ENCODE measurements around the gene PRKCA.
"Not testable (repeated sequence)": the region's sequence is repeated elsewhere in the genome, so short reads cannot be mapped to it uniquely, and the experiment has no call there.

Gene PRKCA

GRCh38 chr17:66619206-66619605 is 316.8 kb downstream of the PRKCA start:
- DNase-seq (ENCODE audit: low read depth, low spot score): no peak

DNA sequence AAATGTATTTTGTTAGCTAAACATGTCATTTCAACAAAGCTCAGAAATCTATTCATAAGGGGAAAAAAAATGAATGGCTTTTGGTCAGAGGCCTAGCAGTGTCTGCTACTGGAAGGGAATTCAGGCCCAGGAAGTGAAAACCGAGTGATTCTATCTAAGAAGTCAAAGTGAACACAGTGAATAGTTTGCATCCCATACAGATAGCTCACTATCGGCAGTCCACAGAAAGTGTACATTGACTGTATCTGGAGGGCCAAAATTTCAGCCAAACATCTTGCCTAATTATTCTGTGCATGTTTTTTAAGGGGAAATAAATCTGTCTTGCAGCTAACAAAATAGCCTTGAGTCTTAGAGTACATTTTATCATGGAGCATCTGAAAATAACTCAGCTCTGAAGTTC is 318.1 kb downstream of the PRKCA start:
- DNase-seq (ENCODE audit: low read depth, low spot score): no peak

GRCh38 chr17:66624630-66625029 is 322.2 kb downstream of the PRKCA start:
- DNase-seq (ENCODE audit: low read depth, low spot score): not testable (repeated sequence)

DNA sequence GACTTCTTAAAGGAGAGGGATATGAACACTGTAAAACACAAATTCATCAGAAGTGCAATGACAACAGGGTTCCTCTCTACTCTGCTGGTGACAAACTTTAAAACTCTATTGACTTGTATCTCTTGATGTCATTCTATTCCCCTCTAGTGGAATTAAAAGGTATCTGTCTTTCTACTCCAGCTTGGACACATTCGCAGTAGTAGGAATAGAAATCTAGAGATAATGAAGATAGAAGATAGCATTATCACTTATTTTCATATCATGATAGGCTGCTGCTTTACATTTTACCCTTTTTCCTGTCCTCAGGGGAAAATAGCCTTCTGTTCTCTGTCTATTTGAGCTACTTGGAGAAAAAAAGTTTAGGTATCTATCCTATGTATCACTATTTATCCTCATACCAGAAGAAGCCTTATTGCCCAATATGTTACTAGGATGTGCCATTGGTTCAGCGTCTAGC is 322.9 kb downstream of the PRKCA start:
- no peak for DNase-seq (ENCODE audit: low read depth, low spot score)

DNA sequence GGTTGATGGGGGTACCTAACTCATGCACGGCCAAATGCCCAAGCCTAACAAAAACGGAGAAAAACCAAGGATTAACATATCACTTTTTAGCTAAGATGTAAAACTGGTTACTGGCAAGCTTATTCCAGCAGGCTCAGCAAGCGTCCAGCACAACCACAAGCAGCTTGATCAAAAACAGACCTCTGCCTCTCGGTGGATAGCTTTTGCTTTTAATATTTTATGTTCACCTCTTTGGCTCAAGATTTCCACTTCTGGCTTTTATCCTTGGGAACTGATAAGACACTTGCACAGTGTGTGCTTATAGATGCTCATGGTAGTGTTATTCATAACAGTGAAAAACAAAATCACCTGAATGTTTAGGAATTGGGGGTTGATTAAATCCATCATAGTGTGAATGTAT is 325.6 kb downstream of the PRKCA start:
- no peak for DNase-seq (ENCODE audit: low read depth, low spot score)

GRCh38 chr17:66629762-66630161 is 327.3 kb downstream of the PRKCA start:
- no peak for DNase-seq (ENCODE audit: low read depth, low spot score)

- no peak for DNase-seq (ENCODE audit: low read depth, low spot score)
These were observed 328.0 kb downstream of the PRKCA start for GRCh38 chr17:66630379-66630778.

DNA sequence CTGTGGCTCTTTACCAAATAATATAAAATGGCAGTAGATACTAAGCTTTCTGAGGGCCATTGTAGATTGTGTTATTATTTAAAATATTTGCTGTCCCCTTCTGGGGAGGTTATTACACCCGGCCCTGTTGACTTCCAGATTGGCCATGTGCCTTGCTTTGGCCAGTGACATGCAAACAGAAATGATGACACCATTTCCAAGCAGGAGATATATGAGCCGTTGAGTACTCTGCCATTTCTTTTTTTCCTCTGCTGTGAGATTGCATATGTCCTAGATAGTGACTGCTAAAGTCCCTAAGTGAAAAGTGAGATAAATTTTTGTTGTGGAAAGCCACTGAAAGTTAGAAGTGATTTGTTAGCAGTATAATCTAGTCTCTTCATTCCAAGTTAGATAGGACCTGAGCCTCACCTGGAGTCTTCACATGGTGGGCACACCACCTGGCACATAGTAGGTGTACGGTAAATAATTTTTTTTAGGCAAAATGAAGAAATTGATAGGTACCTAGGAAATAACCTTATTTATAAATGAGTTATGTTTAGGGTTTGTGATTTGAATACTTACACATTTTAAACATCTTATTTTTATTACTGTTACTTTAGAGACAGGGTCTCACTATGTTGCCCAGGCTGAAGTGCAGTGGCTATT is 328.5 kb downstream of the PRKCA start:
- DNase-seq (ENCODE audit: low read depth, low spot score): no peak

DNA sequence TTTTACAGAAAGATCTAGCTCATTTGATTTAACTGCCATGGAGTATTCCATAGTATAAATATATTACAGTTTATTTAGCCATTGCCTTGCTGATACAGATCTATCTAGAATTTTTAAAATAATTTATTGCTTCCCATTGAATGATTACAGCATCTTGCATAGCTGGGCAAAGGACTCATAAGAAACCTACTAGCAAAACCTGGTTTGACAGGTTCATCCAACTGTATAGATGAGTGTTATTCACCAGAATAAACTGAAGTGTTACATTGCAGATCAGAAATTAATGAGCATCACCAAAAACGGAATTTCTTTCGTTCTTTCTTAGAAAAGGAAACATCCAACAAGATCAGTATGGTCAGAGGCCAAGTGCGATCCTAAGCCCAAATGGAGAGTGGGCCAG is 330.3 kb downstream of the PRKCA start:
- DNase-seq (ENCODE audit: low read depth, low spot score): no peak

DNA sequence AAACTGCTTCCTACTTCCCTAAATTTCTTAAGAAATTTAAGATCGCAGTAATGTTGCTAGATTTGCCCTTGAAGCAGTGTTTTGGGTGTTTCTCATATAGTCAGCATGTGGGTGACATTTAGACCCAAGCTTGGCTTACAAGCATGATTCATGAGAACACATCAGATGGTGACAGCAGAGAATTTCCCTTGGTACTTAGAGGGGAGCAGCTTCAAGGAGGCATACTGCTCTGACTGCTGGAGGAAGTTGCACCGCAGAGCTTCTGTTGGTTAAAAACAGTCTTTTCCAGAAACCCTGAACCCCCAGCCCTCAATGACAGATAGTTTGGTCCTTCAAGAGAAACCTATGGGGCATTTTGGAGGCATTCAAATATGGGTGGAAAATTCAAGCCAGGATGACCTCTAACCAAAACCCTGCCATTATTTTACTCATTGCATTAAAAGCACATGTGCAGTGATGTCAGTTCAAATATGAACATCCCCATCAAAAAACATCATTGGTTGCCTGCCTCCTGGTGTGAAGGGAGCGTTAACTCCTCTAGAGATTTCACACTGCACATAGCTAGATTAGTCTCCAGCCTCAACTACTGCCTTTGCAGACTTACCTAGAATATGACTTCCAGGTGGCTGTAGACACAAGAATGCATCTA is 331.0 kb downstream of the PRKCA start:
- peak; percentile 62 for DNase-seq (ENCODE audit: low read depth, low spot score)

DNA sequence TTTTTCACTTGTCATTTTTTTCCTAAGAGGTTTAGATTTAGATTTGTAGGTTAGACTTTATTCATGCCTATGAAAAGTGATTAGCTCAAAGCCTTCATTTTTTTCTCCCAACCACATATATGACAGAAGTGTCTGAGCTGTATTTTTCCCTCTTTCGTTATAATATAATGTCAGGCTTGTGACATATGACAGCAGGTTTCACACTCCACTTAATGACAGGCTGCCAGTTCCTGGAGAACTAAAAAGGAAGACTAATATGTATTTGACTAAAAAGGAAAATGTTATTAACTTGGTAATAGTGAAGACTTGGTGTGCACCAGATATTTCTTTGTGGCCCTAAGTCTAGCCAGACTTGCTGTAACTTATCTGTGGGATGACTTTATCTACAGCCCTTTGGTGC is 331.8 kb downstream of the PRKCA start:
- no peak for DNase-seq (ENCODE audit: low read depth, low spot score)

GRCh38 chr17:66635386-66636045 is 333.1 kb downstream of the PRKCA start:
- DNase-seq (ENCODE audit: low read depth, low spot score): no peak

DNA sequence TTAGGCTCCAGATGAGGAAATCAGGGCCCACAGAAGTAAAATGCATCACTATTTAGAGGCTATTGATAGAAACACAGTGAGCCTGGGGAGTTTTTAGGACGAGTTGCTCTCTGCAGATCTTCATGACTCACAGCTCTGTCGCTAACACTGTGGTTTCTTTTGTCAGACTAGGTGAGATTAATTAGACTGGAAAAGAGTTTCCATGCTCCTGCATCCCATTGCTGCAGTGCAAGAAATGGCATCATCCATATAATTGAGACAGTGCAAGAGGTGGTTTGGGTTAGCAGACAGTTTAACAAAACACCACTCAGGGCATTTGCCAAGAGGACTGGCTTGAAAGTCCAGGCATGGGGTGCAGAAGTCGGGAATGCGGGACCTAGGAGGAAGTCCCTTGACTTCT is 333.7 kb downstream of the PRKCA start:
- no peak for DNase-seq (ENCODE audit: low read depth, low spot score)

GRCh38 chr17:66637491-66637890 is 335.1 kb downstream of the PRKCA start:
- DNase-seq (ENCODE audit: low read depth, low spot score): no peak

DNA sequence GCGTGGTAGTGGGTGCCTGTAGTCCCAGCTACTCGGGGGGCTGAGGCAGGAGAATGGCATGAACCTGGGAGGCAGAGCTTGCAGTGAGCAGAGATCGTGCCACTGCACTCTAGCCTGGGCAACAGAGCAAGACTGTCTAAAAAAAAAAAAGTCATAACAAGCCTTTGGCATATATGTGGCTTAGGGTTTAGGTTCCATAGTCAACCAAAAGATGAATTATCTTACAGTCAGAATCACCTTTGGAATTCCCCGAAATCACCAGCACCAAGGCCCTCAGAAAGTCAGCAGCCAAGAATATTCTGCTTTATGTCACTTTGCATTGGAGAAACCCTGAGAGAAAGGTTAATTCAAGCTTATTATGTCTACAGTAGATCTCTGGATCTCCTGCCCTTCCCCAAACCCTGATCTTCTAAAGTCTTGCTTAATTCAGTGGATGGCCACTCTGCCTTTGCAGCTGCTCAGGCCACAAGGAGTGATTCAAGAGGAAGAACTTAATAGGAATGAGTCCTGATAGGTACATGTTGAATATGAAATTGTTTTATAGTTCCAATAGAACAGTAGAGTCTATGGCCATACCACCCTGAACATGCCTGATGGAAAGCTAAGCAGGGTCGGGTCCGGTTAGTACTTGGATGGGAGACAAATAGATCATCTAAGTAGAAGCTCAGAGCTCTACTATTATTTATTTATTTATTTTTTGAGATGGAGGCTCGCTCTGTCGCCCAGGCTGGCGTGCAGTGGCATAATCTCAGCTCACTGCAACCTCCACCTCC is 336.5 kb downstream of the PRKCA start:
- no peak for DNase-seq (ENCODE audit: low read depth, low spot score)

DNA sequence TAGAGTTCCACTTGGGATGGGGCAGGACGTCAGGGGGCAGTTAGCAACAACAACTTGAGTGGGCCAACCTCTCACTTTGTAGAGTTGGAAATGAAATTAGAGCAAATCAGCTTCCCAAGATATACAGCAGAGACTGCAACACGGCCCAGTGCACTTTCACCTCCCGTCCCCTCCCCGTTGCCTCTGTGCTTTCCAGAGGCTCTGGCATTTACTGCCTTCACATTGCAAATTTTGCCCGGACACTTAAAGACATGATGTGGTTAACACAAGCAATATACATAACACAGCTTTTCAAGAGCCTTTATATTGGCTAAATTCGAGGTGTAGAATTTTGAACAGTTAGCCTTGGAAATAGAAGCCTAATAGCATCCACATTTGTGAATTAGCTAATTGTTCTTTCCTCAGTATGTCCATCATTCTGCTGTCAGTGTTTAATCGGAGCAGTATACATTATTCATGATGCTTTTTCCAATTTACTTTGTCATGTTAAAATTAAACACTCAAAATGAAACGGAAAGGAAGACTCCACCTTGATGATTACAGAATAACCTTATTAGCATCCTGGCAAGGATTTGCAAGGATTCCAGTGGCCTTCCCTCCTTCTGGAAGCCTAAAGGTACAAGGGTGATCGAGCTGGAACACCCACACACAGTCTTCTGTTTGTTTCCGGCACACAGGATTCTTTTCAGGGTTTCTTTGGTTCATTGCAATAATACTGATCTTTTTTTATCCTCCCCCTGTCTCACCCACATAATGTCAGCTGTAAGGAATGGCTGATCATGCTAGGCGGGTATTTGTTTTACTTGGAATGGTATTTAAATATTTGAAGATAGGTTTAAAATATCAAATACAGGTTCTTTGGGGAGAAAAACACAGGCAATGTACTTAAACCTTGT is 341.6 kb downstream of the PRKCA start:
- no peak for DNase-seq (ENCODE audit: low read depth, low spot score)

DNA sequence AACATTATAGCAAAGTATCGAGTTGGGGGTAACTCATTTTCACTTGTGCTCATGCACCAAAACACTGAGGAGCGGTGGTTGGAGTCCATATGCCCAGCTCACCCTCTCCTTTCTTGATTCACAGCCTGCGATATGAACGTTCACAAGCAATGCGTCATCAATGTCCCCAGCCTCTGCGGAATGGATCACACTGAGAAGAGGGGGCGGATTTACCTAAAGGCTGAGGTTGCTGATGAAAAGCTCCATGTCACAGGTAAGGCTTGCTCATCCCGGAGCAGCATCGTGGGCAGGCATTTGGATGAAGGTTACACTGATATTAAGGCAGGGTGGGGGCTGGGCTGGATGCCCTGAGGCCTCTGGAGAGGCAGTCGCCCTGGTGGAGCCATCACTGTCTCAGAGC is 342.8 kb downstream of the PRKCA start:
- DNase-seq (ENCODE audit: low read depth, low spot score): no peak

GRCh38 chr17:66647391-66647983 is 345.1 kb downstream of the PRKCA start:
- no peak for DNase-seq (ENCODE audit: low read depth, low spot score)

DNA sequence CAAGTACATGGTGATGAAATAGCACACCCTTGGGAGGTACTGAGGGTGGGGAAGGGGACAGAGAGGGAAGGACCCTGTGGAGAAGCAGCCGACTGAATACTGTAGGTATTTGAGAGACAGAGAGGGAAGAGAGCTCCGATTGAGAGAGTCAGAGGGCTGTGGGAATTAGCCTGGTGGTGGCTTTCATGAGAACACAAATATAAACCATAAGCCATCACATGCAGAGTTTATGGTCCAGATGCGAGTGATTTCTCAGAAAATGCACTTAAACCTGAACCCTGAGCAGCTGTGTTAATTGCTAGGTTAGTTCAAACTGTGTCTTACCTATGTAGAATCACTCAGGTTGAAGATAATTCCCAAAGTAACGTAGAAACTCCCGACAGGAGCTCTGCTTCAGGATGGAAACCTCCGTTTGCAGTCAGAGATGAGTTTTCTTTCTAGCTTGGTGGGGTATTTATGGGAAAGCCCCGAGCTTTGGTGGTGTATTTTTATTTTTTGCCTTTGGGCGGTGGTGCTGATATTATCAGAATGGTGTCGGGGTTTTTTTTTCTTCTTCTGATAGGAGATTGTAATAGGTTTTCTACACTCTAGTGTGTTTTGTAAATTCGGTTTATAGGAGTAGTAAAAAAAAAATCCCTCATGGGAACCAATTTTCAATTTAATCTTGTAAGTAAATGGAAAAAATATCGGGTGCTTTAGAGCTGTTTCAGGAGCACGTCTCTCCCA is 347.6 kb downstream of the PRKCA start:
- no peak for DNase-seq (ENCODE audit: low read depth, low spot score)

DNA sequence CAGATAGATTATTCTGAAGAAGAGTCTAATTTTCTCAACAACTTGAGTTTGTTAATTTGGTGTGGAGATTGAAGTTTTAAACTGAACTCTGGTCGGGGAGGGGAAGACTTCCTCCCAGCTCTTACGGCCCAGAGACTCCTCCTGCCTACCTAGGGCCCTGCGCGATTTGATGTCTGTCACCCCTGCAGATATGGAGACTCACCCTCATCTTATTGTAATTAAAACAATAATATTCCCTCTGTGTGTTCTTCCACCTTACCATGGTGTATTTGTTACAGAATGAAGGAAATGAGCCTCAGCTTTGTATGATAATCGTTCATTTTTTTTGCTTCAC is 348.1 kb downstream of the PRKCA start:
- no peak for DNase-seq (ENCODE audit: low read depth, low spot score)
